Measurements from ENCODE around the gene CPHXL. TPM values are rescaled to one million over a fixed set of nuclear protein-coding genes. Genes with fewer than 3 reads are reported as not detected.

The CPHXL gene
- total RNA-seq, 1 experiment from 2014 or later, result not detected

DNA sequence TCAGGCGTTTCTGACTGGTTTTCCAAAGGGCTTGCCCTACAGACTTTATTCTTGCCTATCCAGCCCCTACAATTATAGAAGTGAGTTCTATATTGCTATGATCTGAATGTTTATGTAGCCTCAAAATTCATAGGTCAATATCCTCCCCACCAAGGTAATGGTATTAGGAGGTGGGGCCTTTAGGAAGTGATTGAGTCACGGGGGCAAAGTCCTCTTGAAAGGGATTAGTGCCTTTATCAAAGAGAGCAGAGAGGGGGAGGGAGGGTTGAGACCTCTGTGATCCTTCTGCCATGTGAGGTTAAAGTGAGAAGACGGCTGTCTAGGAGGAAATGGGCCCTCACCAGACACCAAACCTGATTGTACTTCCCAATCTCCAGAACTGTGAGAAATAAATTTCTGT lies 931 bp upstream of the CPHXL start:
- Histone ChIP-seq H3K36me3 (no peaks in the 10 kb centered on the region), H3K4me3 (no peak overlapping the region), H3K27me3 (no peaks in the 10 kb centered on the region), H3K9me3 (no peaks in the 10 kb centered on the region)
- no peak for DNase-seq

DNA sequence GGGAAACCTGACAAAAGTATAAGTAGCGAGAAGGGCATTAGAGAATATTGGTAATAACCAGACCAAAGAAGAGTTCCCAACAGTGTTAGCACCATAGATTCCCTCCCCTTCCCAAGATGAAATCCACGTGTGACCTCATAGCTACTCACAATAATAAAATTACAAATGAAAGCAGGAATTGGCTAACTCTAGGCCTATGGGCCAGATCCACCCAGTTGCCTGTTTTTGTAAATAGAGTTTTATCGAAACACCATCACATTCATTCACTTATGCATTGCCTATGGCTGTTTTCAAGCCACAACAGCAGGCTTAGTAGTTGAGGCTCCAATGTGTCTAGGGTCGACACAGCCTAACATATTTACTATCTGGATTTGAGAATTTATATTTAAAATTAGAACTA lies 7.8 kb downstream of the CPHXL start:
- H3K9me3 ChIP-seq, result no peaks in the 10 kb centered on the region
- no peak overlapping the region for H3K4me3 ChIP-seq
- H3K36me3 ChIP-seq, result no peaks in the 10 kb centered on the region
- H3K27me3 ChIP-seq, result no peaks in the 10 kb centered on the region
- no peak for DNase-seq

DNA sequence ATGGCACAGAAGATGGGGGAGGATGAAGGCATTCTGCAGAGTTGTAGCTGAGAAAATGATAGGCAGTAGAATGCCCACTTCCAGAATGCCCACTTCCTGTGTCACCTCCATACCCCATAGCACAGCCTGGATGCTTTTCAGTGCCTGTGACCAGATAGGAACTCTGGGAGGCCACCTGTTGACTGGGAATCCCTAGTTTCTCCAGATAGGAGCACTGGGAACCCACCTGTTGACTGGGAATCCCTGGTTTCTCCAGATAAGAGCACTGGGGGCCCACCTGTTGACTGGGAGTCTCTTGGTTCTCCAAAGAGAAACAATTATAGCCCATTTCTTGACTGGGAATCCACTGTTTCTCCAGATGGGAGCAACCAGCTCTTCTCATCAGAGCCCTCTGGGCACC lies 11.6 kb downstream of the CPHXL start:
- DNase-seq, result no peak
- Histone ChIP-seq H3K36me3 (no peaks in the 10 kb centered on the region), H3K4me3 (no peak overlapping the region), H3K9me3 (no peaks in the 10 kb centered on the region; the same call in 1 of the 2 replicates), H3K27me3 (no peaks in the 10 kb centered on the region)

DNA sequence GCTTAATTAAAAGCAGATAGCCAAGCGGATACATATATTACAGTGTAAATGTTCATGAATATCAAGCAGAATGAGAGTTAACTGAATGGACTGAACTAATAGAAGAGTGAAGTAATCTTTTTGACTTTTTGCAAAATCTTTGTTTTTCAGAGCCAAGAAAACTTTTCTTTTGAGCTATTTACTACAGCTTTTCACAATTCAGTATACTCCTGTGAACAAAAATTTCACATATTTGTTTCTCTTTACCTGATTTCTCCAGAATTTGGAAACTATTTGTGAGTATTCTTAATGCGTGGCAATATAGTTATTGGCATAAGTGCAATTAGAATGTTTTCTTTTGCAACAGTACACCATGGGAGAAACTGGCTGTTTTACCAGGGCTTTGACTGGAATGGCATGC lies 15.9 kb downstream of the CPHXL start:
- H3K4me3 ChIP-seq, result no peak overlapping the region
- no peaks in the 10 kb centered on the region; the same call in 1 of the 2 replicates for H3K9me3 ChIP-seq
- DNase-seq, result no peak
- H3K27me3 ChIP-seq, result no peaks in the 10 kb centered on the region
- no peaks in the 10 kb centered on the region for H3K36me3 ChIP-seq

DNA sequence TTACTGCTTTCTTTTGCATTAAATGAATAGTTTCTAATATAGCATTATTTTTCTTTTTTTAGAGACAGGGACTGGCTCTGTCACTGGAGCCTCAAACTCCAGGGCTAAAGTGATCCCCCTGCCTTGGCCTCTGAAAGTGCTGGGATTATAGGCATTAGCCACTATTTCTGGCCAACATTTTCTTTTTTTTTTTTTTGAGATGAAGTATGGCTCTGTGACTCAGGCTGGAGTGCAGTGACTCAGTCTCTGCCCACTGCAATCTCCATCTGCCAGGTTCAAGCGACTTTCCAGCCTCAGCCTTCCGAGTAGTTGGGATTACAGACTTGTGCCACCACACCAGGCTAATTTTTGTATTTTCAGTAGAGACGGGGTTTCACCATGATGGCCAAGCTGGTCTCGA lies 23.0 kb downstream of the CPHXL start:
- no peaks in the 10 kb centered on the region for H3K9me3 ChIP-seq
- peak; percentile 42 for DNase-seq

DNA sequence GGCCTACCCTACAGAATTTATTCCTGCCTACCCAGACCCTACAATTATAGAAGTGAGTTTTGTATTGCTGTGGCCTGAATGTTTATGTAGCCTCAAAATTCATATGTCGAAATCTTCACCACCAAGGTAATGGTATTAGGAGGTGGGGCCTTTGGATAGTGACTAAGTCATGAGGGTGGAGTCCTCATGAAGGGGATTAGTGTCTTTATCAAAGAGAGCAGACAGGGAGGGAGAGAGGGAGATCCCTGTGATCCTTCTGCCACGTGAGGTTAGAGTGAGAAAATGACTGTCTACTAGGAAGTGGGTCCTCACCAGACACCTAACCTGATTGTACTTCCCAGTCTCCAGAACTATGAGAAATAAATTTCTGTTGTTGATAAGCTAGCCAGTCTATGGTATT lies 24.0 kb downstream of the CPHXL start:
- DNase-seq, result no peak
- H3K9me3 ChIP-seq, result no peaks in the 10 kb centered on the region

More for the DNA sequence above, 23.0 kb downstream of the CPHXL start:
- Histone ChIP-seq H3K36me3 (no peaks in the 10 kb centered on the region), H3K27me3 (no peaks in the 10 kb centered on the region), H3K4me3 (no peak overlapping the region)

DNA sequence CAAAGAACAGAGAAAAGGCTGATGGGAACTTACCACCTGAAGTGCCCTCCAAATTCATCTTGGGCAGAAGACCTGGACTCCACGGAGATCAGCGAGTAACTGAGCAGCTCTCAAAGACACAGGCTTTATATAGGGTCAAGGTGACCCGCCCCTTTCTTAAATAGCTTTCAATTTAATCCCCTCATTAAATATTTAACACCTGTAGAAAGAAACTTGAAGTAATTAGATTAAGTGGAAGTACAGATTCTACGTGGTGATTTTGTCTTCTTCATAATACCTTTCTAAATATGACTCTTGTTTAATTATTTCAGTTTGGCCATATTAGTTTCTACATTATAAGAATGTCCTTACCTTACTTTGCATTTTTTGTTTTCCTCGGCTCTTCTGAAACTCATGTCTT lies 24.9 kb downstream of the CPHXL start, which contains the start of gene DUXB:
Gene DUXB (minus strand): TSS at position 101 of the 400 bp plus-strand sequence. CDS start 43 bp downstream, at position 58.
- no peaks in the 10 kb centered on the region for H3K27me3 ChIP-seq
- H3K4me3 ChIP-seq, result no peak within 1 kb of the TSS
- no peak for DNase-seq
- no peaks in the 10 kb centered on the region for H3K36me3 ChIP-seq
- H3K9me3 ChIP-seq, result no peaks in the 10 kb centered on the region

More for the DNA sequence above, 24.0 kb downstream of the CPHXL start:
- H3K27me3 ChIP-seq, result no peaks in the 10 kb centered on the region
- H3K36me3 ChIP-seq, result no peaks in the 10 kb centered on the region
- H3K4me3 ChIP-seq, result no peak overlapping the region

DNA sequence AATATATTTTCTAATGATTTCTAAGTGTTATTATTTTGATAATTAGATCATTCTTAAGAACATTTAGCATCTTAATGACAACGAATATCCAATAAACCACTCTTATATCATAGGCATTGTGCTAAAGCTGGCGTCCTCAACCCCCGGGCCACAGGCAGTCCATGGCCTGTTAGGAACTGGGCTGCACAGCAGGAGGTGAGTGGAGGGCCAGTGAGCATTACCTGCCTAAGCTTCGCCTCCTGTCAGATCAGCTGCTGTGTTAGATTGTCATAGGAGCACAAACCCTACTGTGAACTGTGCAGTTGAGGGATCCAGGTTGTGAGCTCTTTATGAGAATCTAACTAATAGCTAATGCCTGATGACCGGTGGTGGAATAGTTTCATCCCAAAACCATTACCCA lies 28.7 kb downstream of the CPHXL start:
- DNase-seq, result no peak
- Histone ChIP-seq H3K9me3 (no peaks in the 10 kb centered on the region), H3K36me3 (no peaks in the 10 kb centered on the region), H3K4me3 (no peak overlapping the region), H3K27me3 (no peaks in the 10 kb centered on the region)

DNA sequence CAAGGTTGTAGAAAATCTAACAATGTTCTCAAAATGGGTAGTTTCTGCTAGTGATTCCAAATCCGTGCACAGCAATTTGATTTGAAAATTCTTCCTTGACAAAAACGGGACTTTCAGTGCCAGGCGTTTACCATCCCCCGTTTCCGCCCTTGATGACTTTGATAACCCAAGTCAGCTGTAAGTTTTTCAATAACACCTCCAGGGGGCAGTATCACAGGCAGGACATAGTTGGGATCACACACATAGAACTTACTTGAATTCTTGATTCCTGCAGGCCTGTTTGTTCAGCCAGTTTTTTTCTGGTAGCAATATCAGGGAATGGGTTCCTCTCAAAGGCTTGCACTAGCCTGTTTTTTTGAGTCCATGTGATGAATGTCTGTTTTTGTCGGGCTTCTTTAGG lies 30.6 kb downstream of the CPHXL start:
- no peaks in the 10 kb centered on the region for H3K9me3 ChIP-seq
- H3K27me3 ChIP-seq, result no peaks in the 10 kb centered on the region
- no peak for DNase-seq
- no peak overlapping the region for H3K4me3 ChIP-seq
- no peaks in the 10 kb centered on the region for H3K36me3 ChIP-seq

DNA sequence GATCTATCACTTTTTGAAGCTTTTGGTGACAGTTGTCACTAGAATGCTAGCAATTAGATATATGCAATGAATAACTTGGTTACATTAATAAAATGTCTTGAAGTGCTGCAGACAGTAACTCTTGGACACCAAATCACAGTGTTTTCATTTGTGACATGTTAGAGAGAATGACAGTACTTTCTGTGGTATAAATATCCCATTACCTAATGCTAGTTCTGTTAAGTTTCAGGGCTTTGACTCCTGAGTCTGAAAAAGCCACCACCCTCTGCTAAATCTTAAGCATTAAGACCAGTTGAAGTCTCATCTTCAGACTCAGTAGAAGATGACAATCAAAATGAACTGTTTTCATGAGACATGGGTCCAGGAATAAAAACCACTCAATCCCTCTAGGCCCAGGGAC lies 38.9 kb downstream of the CPHXL start:
- Histone ChIP-seq H3K4me3 (no peak overlapping the region), H3K27me3 (no peaks in the 10 kb centered on the region), H3K36me3 (no peaks in the 10 kb centered on the region), H3K9me3 (no peaks in the 10 kb centered on the region)
- DNase-seq, result no peak

DNA sequence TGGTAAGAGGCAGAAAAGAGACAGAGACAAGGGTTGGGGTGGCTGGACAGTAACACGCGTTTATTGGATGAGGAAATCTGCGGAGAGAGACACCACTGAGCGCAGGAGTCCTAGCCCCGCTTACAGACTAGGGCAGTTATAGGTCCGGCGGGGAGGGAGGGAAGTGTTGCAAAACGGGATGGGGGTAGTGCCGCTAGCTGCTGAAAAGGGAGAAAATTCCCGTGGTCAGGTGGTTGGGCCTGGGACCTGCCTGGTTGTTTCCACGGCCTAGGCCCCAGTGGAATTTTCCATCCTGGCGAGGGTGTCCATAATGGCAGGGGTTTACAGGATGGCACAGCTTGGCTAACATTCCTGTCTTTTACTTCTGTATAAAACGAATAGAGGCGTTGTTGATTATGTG lies 44.0 kb downstream of the CPHXL start:
- H3K4me3 ChIP-seq, result no peak overlapping the region
- no peaks in the 10 kb centered on the region for H3K36me3 ChIP-seq
- DNase-seq, result no peak
- H3K27me3 ChIP-seq, result no peaks in the 10 kb centered on the region
- H3K9me3 ChIP-seq, result no peaks in the 10 kb centered on the region

DNA sequence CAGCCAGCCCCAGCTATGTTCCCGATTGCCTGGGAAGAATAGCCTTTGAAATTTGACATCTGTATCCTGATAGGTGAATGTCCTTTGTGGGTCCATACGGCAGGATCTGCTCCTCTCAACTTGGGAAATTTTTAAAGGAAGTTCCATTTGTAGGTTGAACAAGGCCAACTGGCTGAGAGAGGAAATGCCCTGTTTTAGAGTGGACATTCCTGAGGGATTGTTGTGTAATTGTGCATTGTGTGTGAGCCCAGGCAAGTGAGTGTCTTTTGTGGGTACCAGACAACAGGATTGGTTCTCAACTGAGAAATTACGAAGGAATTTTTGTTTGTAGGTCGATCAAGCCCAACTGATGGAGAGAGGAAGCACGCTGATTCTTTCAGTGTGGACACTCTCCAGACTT lies 46.9 kb downstream of the CPHXL start:
- H3K36me3 ChIP-seq, result no peaks in the 10 kb centered on the region
- DNase-seq, result no peak

DNA sequence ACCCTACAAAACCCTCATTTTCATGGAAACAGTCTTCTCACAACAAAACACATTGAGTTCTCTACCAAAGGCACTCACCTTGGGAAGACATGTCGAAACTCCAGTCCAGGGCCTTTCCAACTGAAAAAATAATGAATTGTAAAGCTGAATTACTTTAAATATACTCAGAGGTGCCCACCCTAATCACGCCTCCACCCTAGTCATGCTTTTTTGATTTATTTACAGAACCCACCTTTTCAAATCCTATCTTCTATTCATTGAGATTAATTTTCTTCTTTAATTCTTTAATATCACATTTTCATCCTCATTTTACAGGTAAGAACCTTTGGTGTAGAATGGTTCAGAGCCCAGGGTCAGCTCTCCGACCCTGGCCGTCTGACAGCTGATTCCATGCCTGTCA lies 49.4 kb downstream of the CPHXL start, which contains the start of gene CPHXL2:
Gene CPHXL2 (minus strand): TSS at position 101 of the 400 bp plus-strand sequence. CDS start 10 bp downstream, at position 91.
- Histone ChIP-seq H3K4me3 (no peak within 1 kb of the TSS), H3K36me3 (no peaks in the 10 kb centered on the region)

More for the DNA sequence above, 46.9 kb downstream of the CPHXL start:
- Histone ChIP-seq H3K27me3 (no peaks in the 10 kb centered on the region), H3K9me3 (no peaks in the 10 kb centered on the region), H3K4me3 (no peak overlapping the region)

DNA sequence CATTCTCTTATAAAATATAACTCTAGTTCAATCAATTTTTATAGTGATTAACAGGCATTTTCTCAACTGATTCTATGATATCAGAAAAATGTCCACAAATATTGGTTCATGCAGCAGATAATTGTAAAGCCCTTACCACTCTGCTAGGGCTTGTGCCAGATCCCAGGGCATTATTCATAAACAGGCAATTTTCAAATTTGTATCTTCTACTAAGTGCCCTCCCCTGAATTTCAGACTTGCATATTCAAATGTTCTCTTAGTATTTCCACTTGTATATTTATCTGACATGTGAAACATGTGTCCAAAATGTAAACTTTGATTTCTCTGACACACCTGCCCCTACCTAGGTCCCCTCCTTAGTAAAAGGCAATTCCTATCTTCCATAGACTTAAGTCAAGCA lies 58.8 kb downstream of the CPHXL start:
- Histone ChIP-seq H3K27me3 (no peaks in the 10 kb centered on the region), H3K4me3 (no peak overlapping the region), H3K9me3 (no peaks in the 10 kb centered on the region), H3K36me3 (no peaks in the 10 kb centered on the region)
- DNase-seq, result no peak

More for the DNA sequence above, 49.4 kb downstream of the CPHXL start, which contains the start of gene CPHXL2:
- no peak for DNase-seq
- H3K27me3 ChIP-seq, result no peaks in the 10 kb centered on the region
- no peaks in the 10 kb centered on the region for H3K9me3 ChIP-seq

Other genes with a start within 250 kb of the CPHXL start
- gene CHST6, start 231.0 kb downstream of the CPHXL start, total RNA-seq (2014; rRNA removed; shearing (Covaris generic); ENCODE audit: low replicate concordance), result not detected in 2 replicates
- not detected in 2 replicates for gene CHST5, start 190.4 kb downstream of the CPHXL start, total RNA-seq (2014; rRNA removed; shearing (Covaris generic); ENCODE audit: low replicate concordance)
- gene TMEM231, start 170.2 kb downstream of the CPHXL start, total RNA-seq (2014; rRNA removed; shearing (Covaris generic); ENCODE audit: low replicate concordance), result 6.0 and 8.8 TPM in 2 replicates
- gene GABARAPL2, start 160.1 kb downstream of the CPHXL start, total RNA-seq (2014; rRNA removed; shearing (Covaris generic); ENCODE audit: low replicate concordance), result 17.3 and 70.4 TPM in 2 replicates
- gene ADAT1, start 103.2 kb downstream of the CPHXL start, total RNA-seq (2014; rRNA removed; shearing (Covaris generic); ENCODE audit: low replicate concordance), result 12.5 and 29.6 TPM in 2 replicates
- 161 and 178 TPM in 2 replicates for gene KARS1, start 78.8 kb downstream of the CPHXL start, total RNA-seq (2014; rRNA removed; shearing (Covaris generic); ENCODE audit: low replicate concordance)
- gene TERF2IP, start 78.7 kb downstream of the CPHXL start, total RNA-seq (2014; rRNA removed; shearing (Covaris generic); ENCODE audit: low replicate concordance), result 6.3 and 11.9 TPM in 2 replicates
- gene CPHXL2, start 49.5 kb downstream of the CPHXL start, total RNA-seq (2014; rRNA removed; shearing (Covaris generic); ENCODE audit: low replicate concordance), result not detected in 2 replicates
- not detected in 2 replicates for gene DUXB, start 25.0 kb downstream of the CPHXL start, total RNA-seq (2014; rRNA removed; shearing (Covaris generic); ENCODE audit: low replicate concordance)